HG03108 (cell line): ENCODE measurements around the gene THAP8.
A peak's percentile ranks its signal among the peaks of the same experiment; 100 is the strongest.

Source experiments
- ATAC-seq: cut with Tn5 transposase; IDR thresholded peaks from one replicate; pipeline ENCODE4 v1.9.1; 2021; ENCODE audit warnings: moderate library complexity; ENCODE audit not compliant: unreplicated experiment

THAP8 gene

DNA sequence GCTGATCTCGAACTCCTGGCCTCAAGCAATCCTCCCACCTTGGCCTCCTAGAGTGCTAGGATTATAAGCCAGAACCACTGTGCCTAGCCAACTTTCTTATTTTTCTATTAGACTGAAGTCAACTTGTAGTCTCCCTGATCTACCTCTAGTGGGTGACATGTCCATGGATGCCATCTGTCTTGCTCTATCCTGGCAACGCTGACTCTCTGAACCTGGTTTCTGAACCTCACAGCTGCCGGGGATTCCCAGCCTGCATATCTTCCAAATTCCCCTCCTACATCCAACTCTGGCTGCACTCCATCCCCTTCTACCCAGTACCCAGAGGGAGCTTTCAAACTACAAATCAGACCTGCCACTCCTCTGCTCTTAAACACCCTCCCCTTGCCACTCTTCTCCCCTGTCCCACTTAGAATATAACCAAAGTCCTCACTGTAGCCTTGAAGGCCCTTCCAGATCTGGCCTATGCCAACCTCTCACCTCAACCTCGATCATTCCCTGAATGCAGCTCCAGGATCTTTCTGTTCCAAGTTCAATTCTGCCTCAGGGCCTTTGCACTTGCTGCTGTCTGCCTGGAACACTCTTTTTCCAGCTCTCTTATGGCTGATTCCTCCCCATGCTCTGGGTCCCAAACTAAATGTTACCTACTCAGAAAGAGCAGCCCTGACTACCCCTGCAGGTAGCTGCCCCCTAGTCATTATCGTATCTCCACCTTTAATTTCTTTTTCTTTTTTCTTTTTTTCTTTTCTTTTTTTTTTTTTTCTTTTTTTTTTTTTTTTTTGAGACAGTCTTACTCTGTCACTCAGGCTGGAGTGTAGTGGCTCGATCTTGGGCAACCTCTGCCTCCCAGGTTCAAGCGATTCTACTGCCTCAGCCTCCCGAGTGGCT lies 23.6 kb downstream of the THAP8 start:
- ATAC-seq, result no peak

DNA sequence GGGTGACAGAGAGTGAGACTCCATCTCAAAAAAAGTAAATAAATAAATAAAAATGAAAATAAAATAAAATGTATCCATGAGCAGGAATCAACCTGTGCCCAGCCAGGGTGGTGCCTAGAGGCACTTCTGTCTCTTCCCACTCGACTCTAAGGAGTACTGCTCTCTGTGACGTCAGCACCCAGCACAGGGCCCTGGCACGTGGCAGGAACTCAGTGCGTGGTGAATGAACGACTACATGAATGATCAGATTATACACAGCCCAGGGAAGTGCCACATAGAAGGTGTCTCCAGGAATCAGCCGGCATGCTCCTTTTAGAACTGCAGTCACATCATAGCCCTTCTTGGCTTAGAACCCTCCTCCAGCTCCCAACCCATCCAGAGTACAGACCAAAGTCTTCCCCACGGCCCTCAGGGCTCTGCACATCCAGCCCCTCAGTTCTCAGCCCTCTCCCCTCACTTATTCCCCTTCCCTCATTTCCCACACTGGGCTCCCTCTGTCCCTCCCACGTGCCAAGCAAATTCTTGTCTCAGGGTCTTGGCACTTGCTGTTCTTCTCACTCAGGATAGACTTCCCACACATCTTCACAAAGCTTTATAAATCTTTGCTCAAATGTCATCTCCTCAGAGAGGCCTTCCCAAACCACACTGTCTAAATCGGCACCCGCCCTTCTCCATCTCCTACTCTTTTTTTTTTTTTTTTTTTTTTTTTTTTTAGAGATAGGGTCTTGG lies 25.6 kb downstream of the THAP8 start:
- no peak for ATAC-seq

DNA sequence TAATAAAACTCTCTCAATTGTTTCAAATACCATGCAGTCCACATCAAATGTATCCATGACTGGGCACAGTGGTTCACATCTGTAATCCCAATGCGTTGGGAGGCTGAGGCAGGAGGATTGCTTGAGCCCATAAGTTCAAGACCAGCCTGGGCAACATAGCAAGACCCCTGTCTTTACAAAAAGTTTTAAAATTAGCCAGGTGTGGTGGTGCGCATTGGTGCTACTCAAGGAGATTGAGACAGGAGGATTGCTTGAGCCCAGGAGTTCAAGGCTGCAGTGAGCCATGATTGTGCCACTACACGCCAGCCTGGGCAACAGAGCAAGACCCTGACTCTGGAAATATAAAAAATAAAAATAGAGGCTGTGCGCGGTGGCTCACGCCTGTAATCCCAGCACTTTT lies 26.4 kb downstream of the THAP8 start:
- no peak for ATAC-seq

DNA sequence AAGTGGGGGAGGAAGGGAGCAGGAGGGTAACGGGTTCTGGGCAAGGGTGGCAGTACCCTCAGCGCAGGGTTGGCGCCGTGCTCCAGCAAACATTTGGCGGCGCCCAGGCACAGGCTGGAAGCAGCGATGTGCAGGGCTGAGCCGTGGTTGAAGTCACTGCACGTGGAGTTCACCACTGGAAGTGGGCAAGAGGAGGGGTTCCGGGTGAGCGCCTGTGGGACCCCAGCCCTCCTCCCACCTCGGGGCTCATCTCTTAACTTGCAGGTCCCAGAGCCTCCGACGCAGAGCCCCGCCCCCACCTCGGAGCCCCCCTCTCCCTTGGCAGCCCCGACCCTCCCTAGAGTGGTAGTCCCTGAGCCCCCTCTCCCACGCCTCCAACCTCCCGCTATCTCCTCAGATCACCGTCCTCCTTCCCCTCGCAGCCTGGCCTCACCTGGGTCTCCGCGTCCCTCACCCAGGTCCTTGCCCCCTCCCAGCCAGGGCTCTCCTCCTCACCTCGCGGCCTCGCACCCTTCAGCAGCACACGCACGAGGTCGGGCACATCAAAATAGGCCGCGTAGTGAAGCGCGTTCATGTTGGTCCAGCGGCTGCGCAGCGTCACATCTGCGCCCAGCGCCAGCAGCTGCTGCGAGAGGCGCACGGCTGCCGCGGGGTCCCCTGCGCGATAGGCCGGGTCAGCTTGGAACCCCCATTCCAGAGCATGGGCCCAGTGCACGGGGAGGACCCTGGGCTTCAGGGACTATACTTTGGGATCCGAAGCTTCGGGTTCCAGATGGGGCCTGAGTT lies 27.8 kb downstream of the THAP8 start:
- no peak for ATAC-seq

DNA sequence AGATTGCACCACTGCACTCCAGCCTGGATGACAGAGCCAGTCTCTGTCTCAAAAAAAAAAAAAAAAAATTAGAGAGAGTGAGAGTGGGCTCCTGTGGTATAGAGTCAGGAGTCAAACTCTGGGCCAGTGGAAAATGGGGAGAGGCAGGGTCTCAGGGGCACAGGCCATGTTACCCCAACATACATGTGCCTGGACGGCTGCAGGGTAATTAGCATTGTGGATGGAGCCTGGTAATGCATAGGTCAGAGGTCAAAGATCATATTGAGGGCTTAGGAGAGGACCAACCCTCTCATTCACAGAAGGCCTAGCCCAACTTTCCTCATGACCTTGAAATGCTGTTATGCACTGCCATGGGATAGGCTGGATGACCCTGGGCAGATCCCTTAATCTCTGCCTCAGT lies 28.5 kb downstream of the THAP8 start:
- ATAC-seq, result no peak

DNA sequence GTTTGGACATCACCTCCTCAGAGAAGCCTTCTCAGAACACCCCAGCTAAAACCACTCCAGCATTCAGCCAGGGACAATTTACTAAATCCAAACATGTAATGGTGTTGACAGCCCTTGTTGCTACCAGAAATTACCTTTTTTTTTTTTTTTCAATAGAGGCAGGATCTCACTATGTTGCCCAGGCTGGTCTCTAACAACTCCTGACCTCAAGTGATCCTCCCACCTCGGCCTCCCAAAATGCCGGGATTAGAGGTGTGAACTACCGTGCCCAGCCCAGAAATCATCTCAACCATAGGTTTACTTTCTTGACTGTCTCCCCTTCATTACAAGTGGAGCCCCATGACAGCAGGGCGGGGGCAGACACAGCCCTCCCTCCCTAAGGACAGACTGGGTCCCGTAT lies 30.7 kb downstream of the THAP8 start:
- no peak for ATAC-seq

DNA sequence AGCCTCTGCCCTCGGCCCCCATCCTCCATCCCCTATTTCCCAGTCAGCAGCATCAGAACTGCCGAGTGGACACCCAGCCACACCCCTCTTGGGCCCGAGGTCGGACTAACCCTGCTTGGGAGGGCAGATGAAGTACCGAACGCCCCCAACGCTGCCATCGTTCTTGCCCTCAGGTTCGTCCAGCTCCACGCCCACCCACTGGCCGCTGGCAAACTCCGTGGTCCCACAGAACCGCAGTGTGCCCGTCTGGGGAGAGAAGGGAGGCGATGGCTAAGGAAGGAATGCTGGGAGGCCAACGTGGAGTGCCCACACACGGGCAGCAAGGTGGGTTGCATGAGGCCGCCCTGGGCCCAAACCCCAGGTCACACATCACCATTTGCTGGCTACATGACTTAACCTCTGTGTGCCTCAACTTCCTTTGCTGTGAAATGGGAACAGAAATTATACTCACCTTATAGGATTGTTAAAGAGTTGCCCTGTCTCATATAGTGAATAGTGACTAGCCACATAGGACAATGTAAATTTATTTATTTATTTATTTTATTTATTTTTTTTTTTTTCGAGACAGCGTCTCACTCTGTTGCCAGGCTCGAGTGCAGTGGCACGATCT lies 34.9 kb downstream of the THAP8 start:
- ATAC-seq, result no peak

DNA sequence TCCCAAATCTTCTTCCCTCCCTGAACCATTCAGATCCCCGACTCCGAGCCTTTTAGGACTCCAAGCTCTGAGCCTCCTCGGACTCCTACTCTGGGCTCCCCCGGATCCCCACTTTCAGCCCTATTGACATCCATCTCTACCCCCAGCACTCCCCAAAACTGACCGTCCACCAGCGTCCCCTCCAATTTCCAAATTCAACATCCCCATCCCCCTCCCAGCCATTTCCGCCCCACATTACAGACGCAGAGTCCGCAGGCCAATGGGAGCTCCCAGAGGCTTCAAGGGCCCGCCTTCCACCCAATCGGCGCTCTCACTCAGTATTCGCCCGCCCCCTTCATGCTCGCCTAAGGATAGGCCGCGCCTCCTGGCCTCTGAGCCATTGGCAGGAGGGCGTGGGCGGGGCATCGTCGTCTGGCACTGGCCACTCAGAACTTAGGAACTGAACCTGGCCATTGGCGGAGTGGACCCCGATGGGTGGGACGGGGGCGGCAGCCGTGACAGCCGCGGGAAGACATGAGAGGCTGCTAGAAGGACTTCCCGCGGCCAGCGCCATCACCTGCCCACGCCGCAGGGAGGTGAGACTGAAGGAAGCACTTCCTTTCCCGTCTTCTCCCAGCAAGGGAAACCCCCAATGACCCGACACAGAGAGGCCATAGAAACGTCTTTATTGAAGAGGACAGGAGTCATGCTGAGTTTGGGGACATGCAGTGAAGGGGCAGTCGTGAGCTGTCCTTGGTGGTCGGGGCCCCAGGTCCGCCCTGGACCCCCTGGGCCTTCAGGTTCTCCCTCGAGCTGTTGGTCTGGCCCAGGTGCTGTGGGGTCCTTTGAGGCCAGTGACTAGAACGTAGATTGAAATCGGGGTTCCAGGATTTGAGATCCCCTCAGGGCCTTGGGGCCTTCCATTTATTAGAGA lies 39.8 kb downstream of the THAP8 start, which contains the start of gene ALKBH6:
Gene ALKBH6, minus strand, starts transcription at position 202 of the 913 bp plus-strand sequence. CDS start 816 bp downstream, outside the sequence.
- ATAC-seq, result peak; percentile 95

DNA sequence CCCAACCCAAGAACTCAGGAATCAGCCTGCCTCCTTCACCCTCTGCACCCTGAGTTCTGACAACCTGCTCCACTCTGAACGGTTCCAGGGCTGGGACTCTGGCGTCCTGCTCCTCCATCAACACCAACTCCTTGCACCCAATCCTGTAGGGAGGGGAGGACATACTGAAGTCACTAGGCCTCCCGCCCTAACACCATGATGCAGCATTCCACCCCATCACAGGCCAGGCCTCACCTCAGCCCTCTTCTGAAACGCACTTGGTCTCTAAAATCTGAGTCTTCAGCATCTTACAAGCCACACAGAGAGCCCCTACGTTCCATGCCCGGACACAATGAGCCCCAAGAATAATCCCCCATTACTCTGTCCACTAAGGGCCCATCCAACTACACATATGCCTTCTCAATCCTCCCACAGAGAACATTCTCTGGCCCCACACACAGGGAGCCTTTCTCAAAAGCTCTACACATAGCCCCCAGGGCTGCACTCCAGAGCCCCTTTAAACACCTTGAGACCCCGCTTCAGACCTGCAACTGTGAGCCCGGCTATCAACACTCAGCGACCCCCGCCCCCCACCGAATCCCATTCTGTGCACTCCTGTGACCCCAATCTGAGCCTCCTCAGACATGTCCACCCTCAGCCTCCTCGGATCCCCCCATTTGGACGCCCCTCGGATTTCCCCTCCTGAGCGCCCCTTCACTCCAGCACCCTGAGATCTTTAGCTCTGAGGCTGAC lies 40.6 kb downstream of the THAP8 start:
- ATAC-seq, result no peak

DNA sequence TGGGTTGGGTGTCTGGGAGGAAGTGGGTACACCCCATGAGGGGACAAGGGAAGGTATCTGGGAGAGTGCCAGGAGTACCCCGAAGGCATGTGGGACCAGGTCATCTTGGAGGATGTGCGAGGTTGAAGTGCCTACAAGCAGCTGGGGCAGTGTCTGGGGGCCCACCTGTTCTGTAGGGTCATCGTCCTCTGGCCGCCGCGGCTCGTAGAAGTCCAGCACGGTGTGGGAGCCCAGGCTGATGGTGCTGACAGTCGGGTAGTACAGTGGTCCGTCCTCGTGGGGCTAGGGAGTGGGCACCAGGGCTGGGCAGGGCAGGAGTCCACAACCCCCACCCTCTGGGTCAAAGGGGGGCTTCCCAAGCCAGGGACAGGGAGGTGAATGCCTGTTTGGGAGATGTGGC lies 43.7 kb downstream of the THAP8 start:
- no peak for ATAC-seq

DNA sequence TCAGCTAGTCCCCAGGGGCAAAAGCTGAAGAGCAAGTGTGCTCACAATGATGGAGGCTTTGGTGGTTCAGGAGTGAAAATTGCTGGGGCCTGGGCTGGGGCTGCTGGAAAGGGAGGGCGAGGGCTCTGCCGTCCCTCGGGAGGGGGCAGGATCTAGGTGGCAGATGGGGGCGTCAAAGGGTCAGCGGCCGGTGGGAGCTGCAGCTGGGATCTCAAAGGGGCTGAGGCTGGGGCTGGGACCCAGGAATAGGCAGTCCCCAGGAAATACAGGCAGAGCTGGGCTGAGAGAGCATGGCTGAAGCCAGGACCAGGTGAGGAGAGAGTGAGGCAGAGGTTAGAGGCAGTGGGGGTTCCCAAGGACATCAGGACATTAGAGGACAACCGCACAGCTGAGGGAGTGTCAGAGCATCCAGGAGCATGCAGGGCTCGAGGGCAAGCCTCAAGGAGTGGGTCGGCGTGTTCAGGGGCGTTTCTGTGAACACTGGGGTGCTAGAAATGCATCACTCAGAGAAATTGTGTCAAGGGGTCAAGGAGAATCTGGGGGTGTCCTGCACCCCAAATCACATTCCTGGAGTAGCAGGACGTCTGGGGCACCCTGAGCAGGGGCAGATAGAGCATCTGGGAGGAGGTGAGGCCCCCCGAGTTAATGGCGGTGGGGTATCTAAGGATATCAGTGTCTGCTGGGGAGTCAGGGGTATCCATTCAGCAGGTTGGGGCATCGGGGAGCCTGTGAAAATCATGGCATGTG lies 44.3 kb downstream of the THAP8 start:
- ATAC-seq, result no peak

DNA sequence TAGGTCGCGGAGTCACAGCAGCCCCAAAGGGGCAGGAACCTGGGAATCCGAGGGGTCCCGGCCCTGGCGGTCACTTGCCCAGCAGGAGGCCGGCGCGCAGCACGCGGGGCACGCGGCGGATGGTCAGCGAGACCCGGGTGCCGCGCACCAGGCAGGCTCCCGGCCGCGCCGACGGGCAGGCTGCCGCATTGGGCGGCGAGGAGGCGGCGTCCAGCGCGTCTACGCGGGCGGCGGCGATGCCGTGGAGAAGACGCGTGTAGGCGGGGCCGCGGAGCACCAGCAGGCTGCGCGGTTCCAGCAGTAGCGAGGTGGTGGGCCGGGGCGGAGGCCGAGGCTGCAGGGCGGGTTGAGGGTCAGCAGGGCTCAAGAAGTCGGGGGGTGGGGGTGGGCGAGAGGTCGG lies 44.9 kb downstream of the THAP8 start:
- no peak for ATAC-seq

DNA sequence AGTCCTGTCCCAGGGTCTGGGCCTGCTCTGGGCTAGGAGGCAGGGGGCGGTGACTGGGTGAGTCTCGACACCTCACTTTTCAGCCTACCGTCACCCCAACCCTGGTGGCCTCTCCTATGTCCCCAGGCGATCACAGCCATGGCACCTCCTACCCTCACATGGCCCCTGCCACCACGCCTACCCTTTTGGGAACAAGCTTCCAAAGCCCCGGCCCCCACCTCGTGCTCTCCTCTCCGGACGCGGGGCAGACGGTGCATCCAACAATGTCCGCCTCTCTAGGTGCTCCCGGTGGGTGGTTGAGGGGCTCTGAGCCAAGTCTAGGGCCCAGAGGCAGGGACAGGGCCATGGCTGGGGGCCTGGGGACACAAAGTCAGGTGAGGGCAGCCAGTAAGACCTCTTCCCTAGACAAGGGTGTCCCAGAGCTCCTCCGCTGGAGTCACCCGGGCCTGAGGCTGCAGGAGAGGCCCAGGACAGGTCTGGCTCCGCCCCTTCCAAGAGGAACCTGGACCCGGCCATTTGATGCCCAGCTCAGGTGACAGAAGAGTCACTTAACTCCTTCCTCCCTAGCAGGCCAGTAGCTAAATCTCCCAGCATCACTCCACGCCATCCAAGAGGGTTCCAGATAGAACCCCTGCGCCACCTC lies 45.6 kb downstream of the THAP8 start, which contains the start of gene SYNE4:
Gene SYNE4, minus strand, starts transcription at position 478 of the 643 bp plus-strand sequence. Its CDS starts 132 bp downstream, at position 346.
- ATAC-seq, result no peak

DNA sequence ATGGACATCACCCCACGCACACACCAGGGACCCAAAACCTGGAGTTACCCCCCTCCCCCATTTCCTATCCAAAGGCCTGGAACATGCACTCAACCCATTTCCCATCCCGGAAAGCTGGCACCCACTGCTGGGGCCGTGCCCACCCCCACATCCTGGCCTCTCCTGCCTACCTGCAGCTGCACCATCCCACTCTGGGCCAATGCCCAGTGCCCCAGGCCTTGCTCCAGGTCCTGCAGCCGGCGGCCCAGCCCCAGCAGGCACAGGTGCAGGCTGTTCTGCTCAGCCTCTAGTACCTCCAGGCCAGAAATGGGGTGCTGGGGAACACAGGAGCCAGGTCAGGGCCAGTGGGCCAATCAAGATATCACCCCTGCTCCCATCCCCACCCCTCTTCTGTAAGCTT lies 47.1 kb downstream of the THAP8 start:
- ATAC-seq, result no peak

DNA sequence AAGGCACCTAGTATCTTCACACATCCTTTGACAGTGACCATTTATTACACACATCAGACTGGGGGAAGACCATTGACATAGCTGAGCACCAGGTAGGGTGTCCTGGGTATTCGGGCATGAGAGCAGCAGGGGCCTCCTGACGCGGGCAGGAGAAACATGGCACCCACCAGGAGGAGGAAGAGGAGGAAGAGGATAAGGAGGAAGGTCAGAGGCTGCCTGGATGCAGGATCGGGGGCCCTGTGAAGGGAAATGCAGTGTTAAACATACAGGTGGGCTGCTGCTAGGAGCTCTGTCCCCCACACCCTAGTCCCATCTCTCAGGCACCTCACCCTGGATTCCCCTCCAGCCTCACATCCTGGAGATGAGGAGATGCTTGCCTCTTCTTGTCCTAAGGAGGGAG lies 50.8 kb downstream of the THAP8 start:
- no peak for ATAC-seq

DNA sequence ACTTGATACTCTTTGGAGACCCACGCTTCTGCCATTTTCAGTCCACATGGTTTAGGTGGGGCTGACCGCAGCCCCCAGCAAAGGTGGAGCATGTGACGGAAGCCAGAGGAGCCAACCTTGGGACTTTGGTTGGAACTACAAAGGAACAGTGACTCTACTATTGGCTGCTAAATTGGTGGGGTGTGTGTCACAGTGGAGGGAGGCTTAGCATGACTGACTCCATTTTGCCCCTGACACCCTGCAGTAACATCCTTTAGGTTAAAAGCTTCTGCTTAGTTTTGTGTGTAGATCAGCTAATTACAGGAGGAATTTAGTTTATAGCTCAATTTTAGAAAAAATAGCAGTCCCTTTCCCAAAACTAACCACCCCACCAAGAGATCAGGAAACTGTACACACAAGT lies 52.5 kb downstream of the THAP8 start:
- no peak for ATAC-seq

DNA sequence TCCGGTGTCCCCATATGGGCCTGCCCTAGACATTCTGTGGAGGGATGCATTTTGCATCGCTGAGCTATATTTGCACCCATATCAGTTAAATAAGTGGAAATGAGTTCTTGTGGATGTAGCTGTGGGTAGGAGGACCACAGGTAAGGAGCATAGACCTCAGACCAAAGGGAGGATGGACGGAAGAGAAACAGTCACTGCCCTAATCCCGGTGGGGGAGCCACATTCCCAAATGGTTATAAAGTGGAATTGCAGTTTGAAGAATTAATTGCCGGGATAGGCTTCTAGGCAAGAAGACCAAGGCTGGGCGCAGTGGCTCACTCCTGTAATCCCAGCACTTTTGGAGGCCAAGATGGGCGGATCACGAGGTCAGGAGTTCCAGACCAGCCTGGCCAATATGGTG lies 57.3 kb downstream of the THAP8 start:
- ATAC-seq, result no peak
